Sigmoid colon (tissue), 4 donors: ENCODE measurements around the gene VGLL4.

Experiments used
- CTCF ChIP-seq, 4 experiments: fragments of 450-650 bp in 3 of 4; fragments of 200-600 bp in 1 of 4; IDR thresholded peaks; one replicate each; pipeline ENCODE4 v1.5.1; 2016 to 2019; ENCODE audit warnings: antibody characterized with exemption in 4 of 4, mild to moderate bottlenecking in 3 of 4, moderate library complexity in 2 of 4
- POLR2AphosphoS5 ChIP-seq, 4 donors: sonication (generic); formaldehyde crosslinking; IDR thresholded peaks; one replicate each; pipeline ENCODE4 v1.6.1; 2017; ENCODE audit warnings: antibody characterized with exemption in 4 of 4

GRCh38 chr3:11651900-11652299 is 8.2 kb upstream of the VGLL4 start:
- TF ChIP-seq POLR2AphosphoS5 (IDR thresholded peaks at IDR 0.05) = no peak
- peak; percentile 30 to 47 (median 41) for TF ChIP-seq CTCF (IDR thresholded peaks at IDR 0.05)
